ENCODE results near the gene MAP1LC3B. TPM values are rescaled to one million over a fixed set of nuclear protein-coding genes. Genes with fewer than 3 reads are reported as not detected.

MAP1LC3B gene
- total RNA-seq, 1 experiment from 2014 or later: 72.3 TPM

DNA sequence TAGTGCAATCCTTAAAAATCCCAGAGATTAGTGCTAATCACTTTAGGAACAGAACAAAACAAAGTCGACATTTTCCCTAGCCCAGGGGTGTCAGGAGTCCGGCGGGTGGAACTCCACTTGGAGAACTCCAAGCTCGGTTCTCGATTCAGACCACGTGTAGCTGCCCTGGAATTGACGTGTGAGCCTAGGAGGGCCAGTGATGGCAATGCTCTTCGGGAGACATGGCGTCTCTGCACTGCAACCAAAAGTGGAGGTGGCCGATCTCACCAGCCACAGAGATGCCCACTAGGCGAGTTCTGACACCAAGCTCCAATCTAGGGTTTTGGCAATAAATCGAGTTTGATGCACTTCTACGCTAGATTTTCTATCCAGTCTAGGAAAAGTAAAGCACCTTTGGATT is 17.6 kb downstream of the MAP1LC3B start:
- Mint-ChIP-seq H3K27ac (ENCODE audit: unreplicated experiment) (no peak overlapping the region), H3K4me3 (ENCODE audit: unreplicated experiment) (no peak overlapping the region), H3K4me1 (ENCODE audit: low read depth, unreplicated experiment) (peaks cover 9% of the 10 kb centered on the region), H3K36me3 (ENCODE audit: insufficient read depth, unreplicated experiment) (peaks cover 79% of the 10 kb centered on the region), H3K27me3 (ENCODE audit: insufficient read depth, unreplicated experiment) (no peaks in the 10 kb centered on the region), H3K9me3 (ENCODE audit: unreplicated experiment) (no peaks in the 10 kb centered on the region)
- intact Hi-C loops (cut with micrococcal nuclease; ENCODE audit: unreplicated experiment): loop anchor here (10.0 kb wide), 1 partner anchor 165 kb away; no protein-coding TSS in a partner anchor
- no peaks in the 10 kb centered on the region for H3K4me1 ChIP-seq
- H3K9me3 ChIP-seq: no peaks in the 10 kb centered on the region
- BruUV-seq (replicated peaks): no TSS peak
- POLR2A ChIA-PET: interaction anchor here (0.6 kb wide), 1 partner anchor 14 kb away, joined by 5 read pairs; no protein-coding TSS in a partner anchor
- no peak overlapping the region for H3K4me3 ChIP-seq (ENCODE audit: low read depth, low read length)
- peak in 1 of 2 experiments; percentile 17 for DNase-seq
- peaks cover 8% of the 10 kb centered on the region for H3K36me3 ChIP-seq (ENCODE audit: control insufficient read depth, insufficient read depth, low read length)
- no peak for TF ChIP-seq CTCF (IDR thresholded peaks at IDR 0.05; ENCODE audit: insufficient read depth in 1 of 2, low read depth in 1 of 2, low read length in 1 of 2, severe bottlenecking in 1 of 2, unreplicated experiment in 1 of 2)
- CTCF ChIA-PET: no interaction called here
- H3K27me3 ChIP-seq (replicated peaks; ENCODE audit: control insufficient read depth, insufficient read depth, low read length): no peaks in the 10 kb centered on the region

GRCh38 chr16:87410530-87410929 is 18.4 kb downstream of the MAP1LC3B start:
- H3K4me3 ChIP-seq (ENCODE audit: low read depth, low read length): no peak overlapping the region
- H3K36me3 Mint-ChIP-seq (ENCODE audit: insufficient read depth, unreplicated experiment): peaks cover 78% of the 10 kb centered on the region
- ChIA-PET POLR2A (no interaction called here), CTCF (no interaction called here)
- intact Hi-C loops (cut with micrococcal nuclease; ENCODE audit: unreplicated experiment): loop anchor here (10.0 kb wide), 1 partner anchor 164 kb away; no protein-coding TSS in a partner anchor
- BruUV-seq (replicated peaks): no TSS peak
- no peaks in the 10 kb centered on the region for H3K9me3 Mint-ChIP-seq (ENCODE audit: unreplicated experiment)
- H3K27me3 Mint-ChIP-seq (ENCODE audit: insufficient read depth, unreplicated experiment): no peaks in the 10 kb centered on the region
- H3K4me1 ChIP-seq: no peaks in the 10 kb centered on the region
- TF ChIP-seq CTCF (IDR thresholded peaks at IDR 0.05; ENCODE audit: insufficient read depth in 1 of 2, low read depth in 1 of 2, low read length in 1 of 2, severe bottlenecking in 1 of 2, unreplicated experiment in 1 of 2): no peak
- H3K27ac Mint-ChIP-seq (ENCODE audit: unreplicated experiment): no peak overlapping the region
- peaks cover 9% of the 10 kb centered on the region for H3K4me1 Mint-ChIP-seq (ENCODE audit: low read depth, unreplicated experiment)
- H3K27me3 ChIP-seq (replicated peaks; ENCODE audit: control insufficient read depth, insufficient read depth, low read length): no peaks in the 10 kb centered on the region
- no peak for DNase-seq
- H3K9me3 ChIP-seq: no peaks in the 10 kb centered on the region
- H3K4me3 Mint-ChIP-seq (ENCODE audit: unreplicated experiment): no peak overlapping the region
- H3K36me3 ChIP-seq (ENCODE audit: control insufficient read depth, insufficient read depth, low read length): peaks cover 6% of the 10 kb centered on the region

DNA sequence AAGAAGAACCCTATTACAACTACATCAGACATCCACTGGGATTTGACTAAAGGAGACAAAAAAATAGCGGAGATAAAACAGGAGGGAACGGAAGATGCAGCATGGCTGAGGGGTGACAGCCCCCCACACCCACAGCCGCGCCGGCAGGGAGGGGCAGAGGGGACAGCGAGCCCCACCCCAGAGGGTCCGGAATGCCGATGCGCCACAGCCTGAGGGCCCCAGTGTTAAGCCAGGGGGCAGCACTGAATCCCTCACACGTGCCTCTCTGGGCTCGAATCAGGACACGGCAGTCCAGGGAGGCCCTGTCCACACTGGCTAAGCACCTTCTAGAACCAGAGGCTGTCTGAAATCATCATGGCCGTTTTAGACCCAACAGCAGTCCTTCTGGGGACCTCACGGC is 18.8 kb downstream of the MAP1LC3B start:
- H3K27ac Mint-ChIP-seq (ENCODE audit: unreplicated experiment): no peak overlapping the region
- no peak for TF ChIP-seq CTCF (IDR thresholded peaks at IDR 0.05; ENCODE audit: insufficient read depth in 1 of 2, low read depth in 1 of 2, low read length in 1 of 2, severe bottlenecking in 1 of 2, unreplicated experiment in 1 of 2)
- Histone ChIP-seq H3K9me3 (no peaks in the 10 kb centered on the region), H3K4me3 (ENCODE audit: low read depth, low read length) (no peak overlapping the region), H3K36me3 (ENCODE audit: control insufficient read depth, insufficient read depth, low read length) (peaks cover 6% of the 10 kb centered on the region), H3K4me1 (no peaks in the 10 kb centered on the region), H3K27me3 (replicated peaks; ENCODE audit: control insufficient read depth, insufficient read depth, low read length) (no peaks in the 10 kb centered on the region)
- H3K4me1 Mint-ChIP-seq (ENCODE audit: low read depth, unreplicated experiment): peaks cover 9% of the 10 kb centered on the region
- POLR2A ChIA-PET: no interaction called here
- H3K9me3 Mint-ChIP-seq (ENCODE audit: unreplicated experiment): no peaks in the 10 kb centered on the region
- DNase-seq: no peak
- BruUV-seq (replicated peaks): no TSS peak
- CTCF ChIA-PET: no interaction called here
- peaks cover 79% of the 10 kb centered on the region for H3K36me3 Mint-ChIP-seq (ENCODE audit: insufficient read depth, unreplicated experiment)
- H3K4me3 Mint-ChIP-seq (ENCODE audit: unreplicated experiment): no peak overlapping the region
- no peaks in the 10 kb centered on the region for H3K27me3 Mint-ChIP-seq (ENCODE audit: insufficient read depth, unreplicated experiment)
- intact Hi-C loops (cut with micrococcal nuclease; ENCODE audit: unreplicated experiment): loop anchor here (10.0 kb wide), 1 partner anchor 164 kb away; no protein-coding TSS in a partner anchor
